HUES6 (cell line): ENCODE measurements around the gene CNPY2.
"Not testable (repeated sequence)": the region's sequence is repeated elsewhere in the genome, so short reads cannot be mapped to it uniquely, and the experiment has no call there.

Source experiments
- H3K27ac ChIP-seq: 2 replicates; pipeline ENCODE4 v1.7.0; 2013; ENCODE audit warnings: low read depth, mild to moderate bottlenecking, low read length, inconsistent platforms
- H3K27me3 ChIP-seq: 2 replicates; pipeline ENCODE4 v1.6.1; 2013; ENCODE audit warnings: low read length; ENCODE audit not compliant: control insufficient read depth, insufficient read depth
- H3K36me3 ChIP-seq: 2 replicates; pipeline ENCODE4 v1.6.1; 2013; ENCODE audit warnings: low read length; ENCODE audit not compliant: control insufficient read depth, insufficient read depth
- H3K4me1 ChIP-seq: 2 replicates; pipeline ENCODE4 v1.6.1; 2013; ENCODE audit warnings: low read length; ENCODE audit not compliant: control insufficient read depth, insufficient read depth
- H3K4me3 ChIP-seq: 2 replicates; pipeline ENCODE4 v1.5.1; 2013; ENCODE audit warnings: low read depth, low read length
- H3K9ac ChIP-seq: one replicate; pipeline ENCODE4 v1.6.1; 2013; ENCODE audit warnings: mild to moderate bottlenecking, low read length
- H3K9me3 ChIP-seq: 2 replicates; pipeline ENCODE4 v1.6.1; 2013; ENCODE audit warnings: low read depth, low read length; ENCODE audit not compliant: control insufficient read depth, insufficient read depth

The CNPY2 gene

GRCh38 chr12:56315622-56316473 lies at the start of gene CNPY2:
CNPY2 (minus strand) TSS chr12:56315988; CDS start chr12:56315217, 771 bp downstream.
- H3K9ac ChIP-seq = peak within 1 kb of the TSS; percentile 97
- H3K4me1 ChIP-seq = no peaks in the 10 kb centered on the region
- no peaks in the 10 kb centered on the region for H3K9me3 ChIP-seq
- peak within 1 kb of the TSS; percentile 13 for H3K27ac ChIP-seq
- peak within 1 kb of the TSS; percentile 100 for H3K4me3 ChIP-seq
- no peaks in the 10 kb centered on the region for H3K27me3 ChIP-seq
- peaks cover 45% of the 10 kb centered on the region for H3K36me3 ChIP-seq

GRCh38 chr12:56362130-56363059 lies 46.6 kb upstream of the CNPY2 start, which contains the start of gene APOF:
APOF (minus strand) TSS chr12:56362857; CDS start chr12:56362745, 112 bp downstream.
- Histone ChIP-seq H3K27ac (no peak within 1 kb of the TSS), H3K4me3 (no peak within 1 kb of the TSS), H3K9ac (no peak within 1 kb of the TSS), H3K27me3 (no peaks in the 10 kb centered on the region; the same call in 1 of the 2 replicates), H3K9me3 (no peaks in the 10 kb centered on the region), H3K4me1 (no peaks in the 10 kb centered on the region), H3K36me3 (no peaks in the 10 kb centered on the region)

GRCh38 chr12:56361487-56362129 lies 45.8 kb upstream of the CNPY2 start:
- Histone ChIP-seq H3K27ac (no peak overlapping the region), H3K36me3 (no peaks in the 10 kb centered on the region), H3K9ac (no peak overlapping the region), H3K4me1 (no peaks in the 10 kb centered on the region), H3K4me3 (peak overlapping the region; percentile 80; the same call in 1 of the 2 replicates), H3K9me3 (no peaks in the 10 kb centered on the region), H3K27me3 (no peaks in the 10 kb centered on the region; the same call in 1 of the 2 replicates)

- Histone ChIP-seq H3K9ac (peak within 1 kb of the TSS; percentile 59), H3K36me3 (peaks cover 13% of the 10 kb centered on the region), H3K27me3 (no peaks in the 10 kb centered on the region; the same call in 1 of the 2 replicates), H3K9me3 (no peaks in the 10 kb centered on the region), H3K27ac (peak within 1 kb of the TSS; percentile 13; the same call in 1 of the 2 replicates), H3K4me3 (peak within 1 kb of the TSS; percentile 80), H3K4me1 (no peaks in the 10 kb centered on the region)
Observed at GRCh38 chr12:56359851-56360767, 44.3 kb upstream of the CNPY2 start, which contains the start of gene STAT2. STAT2 (minus strand) TSS chr12:56360107; CDS start chr12:56356571, 3,536 bp downstream.

GRCh38 chr12:56358836-56359532 lies 43.2 kb upstream of the CNPY2 start:
- H3K27ac ChIP-seq = no peak overlapping the region
- no peaks in the 10 kb centered on the region for H3K4me1 ChIP-seq
- no peaks in the 10 kb centered on the region for H3K9me3 ChIP-seq
- H3K27me3 ChIP-seq = no peaks in the 10 kb centered on the region; the same call in 1 of the 2 replicates
- peak overlapping the region; percentile 80 for H3K4me3 ChIP-seq
- peaks cover 23% of the 10 kb centered on the region for H3K36me3 ChIP-seq
- H3K9ac ChIP-seq = peak overlapping the region; percentile 56

- H3K27ac ChIP-seq = no peak overlapping the region
- no peaks in the 10 kb centered on the region for H3K9me3 ChIP-seq
- H3K36me3 ChIP-seq = peaks cover 85% of the 10 kb centered on the region
- no peaks in the 10 kb centered on the region for H3K27me3 ChIP-seq
- H3K9ac ChIP-seq = no peak overlapping the region
- no peak overlapping the region for H3K4me3 ChIP-seq
- H3K4me1 ChIP-seq = no peaks in the 10 kb centered on the region
Observed at GRCh38 chr12:56351325-56351724, 35.5 kb upstream of the CNPY2 start.

- H3K9ac ChIP-seq = no peak overlapping the region
- no peaks in the 10 kb centered on the region for H3K27me3 ChIP-seq
- peaks cover 85% of the 10 kb centered on the region for H3K36me3 ChIP-seq
- no peaks in the 10 kb centered on the region for H3K9me3 ChIP-seq
- H3K27ac ChIP-seq = no peak overlapping the region
- no peaks in the 10 kb centered on the region for H3K4me1 ChIP-seq
- H3K4me3 ChIP-seq = no peak overlapping the region
Observed at GRCh38 chr12:56350662-56351061, 34.9 kb upstream of the CNPY2 start.

GRCh38 chr12:56348776-56349175 lies 33.0 kb upstream of the CNPY2 start:
- Histone ChIP-seq H3K4me3 (no peak overlapping the region), H3K36me3 (peaks cover 77% of the 10 kb centered on the region)

GRCh38 chr12:56347255-56347654 lies 31.5 kb upstream of the CNPY2 start:
- H3K4me3 ChIP-seq, H3K27ac ChIP-seq, H3K27me3 ChIP-seq, H3K4me1 ChIP-seq, H3K9ac ChIP-seq, H3K9me3 ChIP-seq: not testable (repeated sequence)
- peaks cover 78% of the 10 kb centered on the region for H3K36me3 ChIP-seq

More at GRCh38 chr12:56348776-56349175, 33.0 kb upstream of the CNPY2 start:
- no peak overlapping the region for H3K9ac ChIP-seq
- no peaks in the 10 kb centered on the region for H3K4me1 ChIP-seq
- H3K27me3 ChIP-seq = no peaks in the 10 kb centered on the region
- no peak overlapping the region for H3K27ac ChIP-seq
- no peaks in the 10 kb centered on the region for H3K9me3 ChIP-seq
